H1 (cell line): ENCODE measurements around the gene SHROOM3. TPM values are rescaled to one million over a fixed set of nuclear protein-coding genes. Genes with fewer than 3 reads are reported as not detected.
A peak's percentile ranks its signal among the peaks of the same experiment; 100 is the strongest.

Experiments
- CTCF ChIA-PET: fragments of 300-600 bp; sonication (Branson Sonifier 250); formaldehyde crosslinking; loops from one replicate; lab custom pipeline; 2021; ENCODE audit not compliant: partially characterized antibody; lab: Charles Lee
- POLR2A ChIA-PET: fragments of 300-600 bp; sonication (Branson Sonifier 250); formaldehyde crosslinking; loops from one replicate; lab custom pipeline; 2021; ENCODE audit warnings: inconsistent platforms; ENCODE audit not compliant: partially characterized antibody; lab: Charles Lee
- DNase-seq, 2 experiments: peaks; one replicate each; pipeline versions ENCODE4 v3.0.0 to v3.0.0-alpha.2; 2010 to 2022; ENCODE audit warnings: low spot score in 2 of 2, low read depth in 1 of 2, mixed read lengths in 1 of 2
- FAIRE-seq: peaks from 2 replicates; lab custom pipeline; 2011; peaks lifted over from hg19 to GRCh38; lab: Jason Lieb, UNC
- H2AFZ ChIP-seq: 2 replicates; pipeline ENCODE4 v1.8.1; 2012; ENCODE audit warnings: low read length, inconsistent platforms
- H2AK5ac ChIP-seq: 2 replicates; pipeline ENCODE4 v1.6.1; 2013; ENCODE audit warnings: low read depth, low read length
- H2BK120ac ChIP-seq: replicated peaks from 2 replicates; pipeline ENCODE3; 2013; ENCODE audit warnings: low read depth, low read length, inconsistent platforms
- H2BK12ac ChIP-seq: 2 replicates; pipeline ENCODE4 v1.6.1; 2013; ENCODE audit warnings: low read depth, low read length
- H2BK15ac ChIP-seq: 2 replicates; pipeline ENCODE4 v1.6.1; 2013; ENCODE audit warnings: low read length
- H2BK20ac ChIP-seq: 2 replicates; pipeline ENCODE4 v1.6.1; 2013; ENCODE audit warnings: low read length
- H2BK5ac ChIP-seq: 2 replicates; pipeline ENCODE4 v1.6.1; 2013; ENCODE audit warnings: low read depth, low read length
- H3K14ac ChIP-seq: 2 replicates; pipeline ENCODE4 v1.6.1; 2013; ENCODE audit warnings: inconsistent platforms; ENCODE audit not compliant: insufficient read length
- H3K18ac ChIP-seq: 2 replicates; pipeline ENCODE4 v1.6.1; 2013; ENCODE audit warnings: low read length; ENCODE audit errors: extremely low read depth
- H3K23ac ChIP-seq: 2 replicates; pipeline ENCODE4 v1.6.1; 2013; ENCODE audit warnings: inconsistent platforms; ENCODE audit not compliant: insufficient read length
- H3K23me2 ChIP-seq: 2 replicates; pipeline ENCODE4 v1.6.1; 2013; ENCODE audit warnings: low read depth, low read length
- H3K27ac ChIP-seq: 2 replicates; pipeline ENCODE4 v1.6.1; 2011; ENCODE audit warnings: low read depth, low read length, inconsistent platforms
- H3K27me3 ChIP-seq, 4 experiments: replicated peaks in 1 of 4; 1 replicate in 1 of 4; 2 replicates in 3 of 4; pipeline versions ENCODE4 v1.6.1 to v1.8.1; 2011 to 2013; ENCODE audit warnings: low read length in 3 of 4, mild to moderate bottlenecking in 3 of 4, inconsistent platforms in 2 of 4, mixed read lengths in 2 of 4, moderate library complexity in 1 of 4; ENCODE audit not compliant: control insufficient read depth in 3 of 4, insufficient read depth in 3 of 4; ENCODE audit errors: extremely low read depth in 1 of 4
- H3K36me3 ChIP-seq, 4 experiments: 2 replicates each; pipeline versions ENCODE4 v1.6.1 to v1.8.1; 2011 to 2013; ENCODE audit warnings: mild to moderate bottlenecking in 4 of 4, low read length in 3 of 4, moderate library complexity in 2 of 4, control low read depth in 1 of 4, inconsistent platforms in 1 of 4; ENCODE audit not compliant: insufficient read depth in 4 of 4, control insufficient read depth in 2 of 4
- H3K4ac ChIP-seq: replicated peaks from 2 replicates; pipeline ENCODE3; 2013; ENCODE audit warnings: low read length, low read depth, mixed read lengths, inconsistent platforms; ENCODE audit not compliant: insufficient read length
- H3K4me1 ChIP-seq, 4 experiments: replicated peaks in 1 of 4; 1 replicate in 1 of 4; 2 replicates in 3 of 4; pipeline versions ENCODE4 v1.6.1 to v1.8.1; 2011 to 2013; ENCODE audit warnings: low read length in 3 of 4, inconsistent platforms in 2 of 4, mixed read lengths in 1 of 4; ENCODE audit not compliant: insufficient read depth in 4 of 4, control insufficient read depth in 3 of 4
- H3K4me2 ChIP-seq, 2 experiments: 2 replicates each; pipeline versions ENCODE4 v1.6.1 to v1.8.1; 2011 to 2013; ENCODE audit warnings: low read depth in 2 of 2, low read length in 2 of 2, control low read depth in 1 of 2, inconsistent platforms in 1 of 2, mild to moderate bottlenecking in 1 of 2; ENCODE audit not compliant: insufficient read depth in 1 of 2
- H3K4me3 ChIP-seq, 4 experiments: fragments of 200-600, 300-600 bp in 1 of 4; sonication (generic), shearing (Covaris generic), sonication (Bioruptor Twin) in 1 of 4; 2 replicates each; pipeline versions ENCODE4 v1.5.1 to v1.8.1; 2011 to 2016; ENCODE audit warnings: low read length in 4 of 4, low read depth in 3 of 4, control low read depth in 2 of 4, inconsistent platforms in 2 of 4, mild to moderate bottlenecking in 2 of 4, mixed read lengths in 1 of 4, moderate library complexity in 1 of 4; ENCODE audit not compliant: insufficient read depth in 2 of 4; ENCODE audit errors: extremely low read depth in 1 of 4
- H3K56ac ChIP-seq: replicated peaks from 2 replicates; pipeline ENCODE3; 2013; ENCODE audit warnings: low read depth, mild to moderate bottlenecking, mixed read lengths, low read length, inconsistent platforms; ENCODE audit not compliant: insufficient read length
- H3K79me1 ChIP-seq: 2 replicates; pipeline ENCODE4 v1.6.1; 2013; ENCODE audit warnings: low read depth, low read length, control low read depth
- H3K79me2 ChIP-seq, 2 experiments: 2 replicates each; pipeline versions ENCODE4 v1.6.1 to v1.8.1; 2012 to 2013; ENCODE audit warnings: low read length in 2 of 2, mild to moderate bottlenecking in 2 of 2, inconsistent platforms in 1 of 2; ENCODE audit not compliant: insufficient read depth in 2 of 2, control insufficient read depth in 1 of 2
- H3K9ac ChIP-seq, 4 experiments: replicated peaks in 1 of 4; 1 replicate in 1 of 4; 2 replicates in 3 of 4; pipeline versions ENCODE4 v1.6.1 to v1.8.1; 2011 to 2013; ENCODE audit warnings: low read depth in 3 of 4, low read length in 3 of 4, control low read depth in 2 of 4, mild to moderate bottlenecking in 2 of 4, moderate library complexity in 2 of 4, inconsistent platforms in 1 of 4; ENCODE audit errors: extremely low read depth in 1 of 4
- H3K9me3 ChIP-seq, 2 experiments: 2 replicates each; pipeline versions ENCODE4 v1.6.1 to v1.8.1; 2012 to 2013; ENCODE audit warnings: mild to moderate bottlenecking in 2 of 2, moderate library complexity in 2 of 2, control low read depth in 1 of 2, inconsistent platforms in 1 of 2, low read depth in 1 of 2, low read length in 1 of 2, mixed read lengths in 1 of 2; ENCODE audit not compliant: insufficient read depth in 2 of 2
- H4K20me1 ChIP-seq, 2 experiments: replicated peaks in 1 of 2; 2 replicates each; pipeline versions ENCODE3 to v1.8.1; 2011 to 2013; ENCODE audit warnings: inconsistent platforms in 2 of 2, low read length in 2 of 2, mild to moderate bottlenecking in 1 of 2; ENCODE audit not compliant: insufficient read depth in 2 of 2, control insufficient read depth in 1 of 2
- H4K5ac ChIP-seq: 2 replicates; pipeline ENCODE4 v1.6.1; 2013; ENCODE audit warnings: low read length, low read depth, mixed read lengths, inconsistent platforms; ENCODE audit not compliant: insufficient read length
- H4K8ac ChIP-seq: 2 replicates; pipeline ENCODE4 v1.8.0; 2013; ENCODE audit warnings: mild to moderate bottlenecking, moderate library complexity, low read length, inconsistent platforms; ENCODE audit not compliant: insufficient read depth; ENCODE audit errors: extremely low read depth
- H4K91ac ChIP-seq: replicated peaks from 2 replicates; pipeline ENCODE3; 2013; ENCODE audit warnings: low read length, mixed read lengths, inconsistent platforms; ENCODE audit not compliant: insufficient read length
- JUN ChIP-seq: IDR thresholded peaks from 2 replicates; pipeline ENCODE4 v1.6.1; 2011; ENCODE audit warnings: low read depth, mild to moderate bottlenecking, improper control_type of control experiment, low read length
- JUND ChIP-seq: IDR thresholded peaks from 2 replicates; pipeline ENCODE4 v1.6.1; 2011; ENCODE audit warnings: mild to moderate bottlenecking, improper control_type of control experiment, low read length
- KDM1A ChIP-seq: fragments of 200-600, 300-600 bp; sonication (generic); IDR thresholded peaks from 2 replicates; pipeline ENCODE4 v1.7.1; 2016; ENCODE audit warnings: mild to moderate bottlenecking, low read length, borderline replicate concordance
- TAF1 ChIP-seq: IDR thresholded peaks from 2 replicates; pipeline ENCODE4 v1.6.1; 2011; ENCODE audit warnings: mild to moderate bottlenecking, low read depth, low read length
- TAF7 ChIP-seq: optimal IDR thresholded peaks from 2 replicates; pipeline ENCODE3; 2011; ENCODE audit warnings: low read depth, mild to moderate bottlenecking, inconsistent platforms, low read length, moderate library complexity, borderline replicate concordance
- polyA plus RNA-seq, 7 experiments: library from polyadenylated mRNA; depleted of rRNA in 3 of 7; stranded (reverse) in 5 of 7; unstranded in 2 of 7; fragments of >200 nt in 5 of 7; fragments of 200-250 nt in 2 of 7; gene quantifications; 1 replicate in 5 of 7; 2 replicates in 1 of 7; 4 replicates in 1 of 7; pipeline versions ENCODE4 v1.2.1 to v1.2.3, GENCODE V29; 2011 to 2013; ENCODE audit warnings: missing spikeins in 2 of 7, mixed read lengths in 2 of 7
- total RNA-seq: library from RNA; stranded (reverse); fragmentation: NEBNext Ultra II Directional; extraction: Animal tissue kit (Norgen Biotek cat#: 25700); gene quantifications from 2 replicates; pipeline ENCODE4 v1.2.1, GENCODE V29; 2021

The SHROOM3 gene
- total and polyA plus RNA-seq, 2 of the 8 experiments (the other 6 are each of a cell fraction or from before 2014, with no cell fraction given), result 15.8 to 34.0 TPM

DNA sequence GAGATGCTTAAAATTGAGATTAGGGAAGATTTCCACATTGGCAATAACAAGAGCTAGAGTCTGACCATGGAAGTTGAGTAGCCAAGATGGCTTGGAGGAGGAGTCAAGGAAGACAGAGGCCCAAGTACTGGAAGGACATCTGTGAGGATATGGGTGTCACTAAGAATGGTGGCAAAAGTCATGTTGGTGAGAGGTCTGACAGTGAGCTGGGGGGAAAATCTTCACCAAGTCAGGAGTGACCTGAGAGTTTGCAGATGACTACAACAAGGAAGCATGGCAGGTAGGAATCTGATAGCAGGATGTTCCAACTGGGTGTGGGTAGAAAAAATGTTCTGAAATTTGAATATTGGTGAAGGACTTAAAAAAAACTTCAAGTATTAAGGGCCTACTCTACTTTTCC lies 103.3 kb downstream of the SHROOM3 start:
- ChIA-PET CTCF (interaction anchor here (0.6 to 1.6 kb wide), 7 partner anchors 14 to 359 kb away, joined by 3 to 7 read pairs (median 3); no protein-coding TSS in a partner anchor), POLR2A (no interaction called here)
- DNase-seq (no peak), FAIRE-seq (no peak)
- H2AFZ ChIP-seq, result no peak overlapping the region
- 0 out of 2 replicates have a peak overlapping the region, but pooled peaks have one; percentile 29 for H2BK12ac ChIP-seq
- TF ChIP-seq TAF7, result no peak
- TF ChIP-seq KDM1A, result no peak
- no peak for TF ChIP-seq JUND
- TF ChIP-seq TAF1, result no peak
- TF ChIP-seq JUN, result no peak
- H3K9ac ChIP-seq, result no peak overlapping the region
- H3K56ac ChIP-seq, result no peak overlapping the region
- no peak overlapping the region for H2AK5ac ChIP-seq
- no peak overlapping the region for H4K5ac ChIP-seq
- no peak overlapping the region for H3K4ac ChIP-seq
- H3K4me1 ChIP-seq, result peaks cover 0 to 10% (median 2%) of the 10 kb centered on the region in 4 experiments; a peak in 3 of 7 replicates
- no peak overlapping the region for H2BK20ac ChIP-seq
- no peak overlapping the region for H4K91ac ChIP-seq
- H3K18ac ChIP-seq, result no peak overlapping the region
- no peak overlapping the region for H3K14ac ChIP-seq
- H2BK120ac ChIP-seq, result no peak overlapping the region
- no peaks in the 10 kb centered on the region; the same call in 1 of the 2 replicates for H3K23me2 ChIP-seq
- no peak overlapping the region for H4K8ac ChIP-seq
- H3K27ac ChIP-seq, result no peak overlapping the region
- no peaks in the 10 kb centered on the region for H4K20me1 ChIP-seq
- no peak overlapping the region for H2BK15ac ChIP-seq
- H3K4me3 ChIP-seq, result no peak overlapping the region
- H3K4me2 ChIP-seq, result no peak overlapping the region
- no peaks in the 10 kb centered on the region for H3K79me1 ChIP-seq
- peaks cover 0 to 5% of the 10 kb centered on the region in 2 experiments; a peak in 1 of 4 replicates for H3K9me3 ChIP-seq
- no peak overlapping the region for H2BK5ac ChIP-seq
- H3K27me3 ChIP-seq, result no peaks in the 10 kb centered on the region
- no peak overlapping the region for H3K23ac ChIP-seq
- no peaks in the 10 kb centered on the region for H3K36me3 ChIP-seq
- H3K79me2 ChIP-seq, result no peaks in the 10 kb centered on the region
